ENCODE results near the gene EPSTI1. TPM values are rescaled to one million over a fixed set of nuclear protein-coding genes. Genes with fewer than 3 reads are reported as not detected.
"Not testable (repeated sequence)": the region's sequence is repeated elsewhere in the genome, so short reads cannot be mapped to it uniquely, and the experiment has no call there.

EPSTI1 gene
- polyA plus RNA-seq, 4 donors, result 11.8 to 13.4 (median 13.0) TPM

DNA sequence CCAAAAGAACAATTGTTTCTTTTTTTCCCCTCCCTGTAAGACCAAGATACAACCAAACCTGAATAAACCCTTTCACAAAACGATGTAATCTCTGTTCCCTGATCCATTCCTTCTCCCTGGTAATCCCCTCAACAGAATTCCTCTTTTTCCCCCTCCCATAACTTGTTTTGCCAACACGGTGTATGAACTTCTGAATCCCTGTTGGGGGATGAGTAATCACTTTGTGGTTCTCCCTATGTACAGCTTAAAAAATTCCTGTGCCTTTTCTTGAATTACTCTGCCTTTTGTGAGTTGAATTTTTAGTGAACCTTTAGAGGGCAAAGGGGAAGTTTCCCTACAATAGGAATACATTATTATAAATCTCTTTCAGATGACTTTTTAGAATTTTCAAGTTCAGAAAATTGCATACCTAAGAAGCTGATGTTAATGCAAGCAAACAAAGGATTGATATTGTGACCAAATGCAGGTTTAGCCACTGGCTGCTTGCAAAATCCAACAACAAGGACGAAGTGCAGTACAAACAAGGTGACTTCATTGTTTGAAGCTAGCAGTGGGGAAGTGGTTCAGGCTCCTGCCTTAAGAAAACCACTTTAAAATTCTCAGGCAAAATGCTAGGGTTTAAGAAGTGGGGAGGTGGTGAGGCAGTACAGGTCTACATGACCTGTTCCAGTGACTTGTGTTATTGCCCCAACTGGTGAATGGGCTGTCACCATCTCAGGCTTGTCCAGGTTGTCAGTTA is 15.0 kb upstream of the EPSTI1 start:
- DNase-seq (ENCODE audit: low read depth in 4 of 4, low spot score in 3 of 4), result no peak

GRCh38 chr13:43005460-43006236 is 13.6 kb upstream of the EPSTI1 start:
- no peak for DNase-seq (ENCODE audit: low read depth in 4 of 4, low spot score in 3 of 4)

DNA sequence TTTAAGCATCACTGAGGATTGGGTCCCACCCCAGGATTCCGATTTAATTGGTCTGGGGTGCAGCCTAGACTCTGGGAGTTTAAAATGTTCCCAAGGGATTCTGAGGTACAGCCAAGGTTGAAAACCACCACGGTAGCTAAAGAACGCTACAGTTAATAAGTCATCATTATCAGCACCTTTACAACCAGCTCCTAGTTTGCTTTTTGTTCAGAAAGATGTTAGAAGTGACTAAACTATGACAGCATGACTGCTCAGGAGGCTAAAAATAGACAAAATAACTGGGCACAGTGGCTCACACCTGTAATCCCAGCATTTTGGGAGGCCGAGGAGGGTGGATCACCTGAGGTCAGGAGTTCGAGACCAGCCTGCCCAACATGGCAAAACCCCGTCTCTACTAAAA is 11.7 kb upstream of the EPSTI1 start:
- DNase-seq (ENCODE audit: low read depth in 4 of 4, low spot score in 3 of 4), result no peak

DNA sequence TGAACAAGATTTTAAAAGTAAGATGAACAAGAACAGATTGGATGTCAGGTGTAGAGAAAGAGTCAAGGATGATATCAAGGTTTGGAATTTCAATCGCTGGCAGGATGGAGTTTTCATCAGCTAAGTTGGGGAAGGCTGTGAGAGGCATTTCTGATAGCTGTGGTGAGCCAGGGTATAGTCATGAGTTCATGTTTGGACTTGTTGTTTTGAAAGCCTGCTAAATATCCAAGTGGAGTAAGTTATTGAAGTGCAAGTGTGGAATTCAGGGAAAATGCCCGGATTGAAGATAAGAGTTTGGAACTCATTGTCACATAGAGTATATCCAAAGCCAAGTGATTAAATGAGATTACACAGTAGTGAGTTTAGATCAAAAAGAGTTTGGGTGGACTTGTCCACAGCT is 11.0 kb upstream of the EPSTI1 start:
- no peak for DNase-seq (ENCODE audit: low read depth in 4 of 4, low spot score in 3 of 4)

DNA sequence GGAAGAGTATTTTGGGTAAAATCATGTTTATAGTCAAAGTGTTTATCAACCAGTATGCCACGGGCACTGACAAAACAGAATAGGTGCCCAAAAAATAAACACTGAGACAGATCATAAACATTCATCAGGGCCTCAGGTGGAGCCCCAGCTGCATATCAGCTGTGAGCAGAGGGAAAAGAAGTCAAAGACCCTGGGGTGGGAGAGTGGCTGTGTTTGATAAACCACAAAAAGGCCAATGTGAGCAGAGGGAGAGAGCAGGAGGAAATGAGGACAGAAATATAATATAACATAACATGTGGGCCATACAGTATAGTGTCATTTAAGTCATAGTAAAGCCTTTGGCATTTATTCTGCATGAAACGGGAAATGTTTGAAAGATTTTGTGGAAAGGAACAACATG is 10.0 kb upstream of the EPSTI1 start:
- no peak for DNase-seq (ENCODE audit: low read depth in 4 of 4, low spot score in 3 of 4)

- DNase-seq (ENCODE audit: low read depth in 4 of 4, low spot score in 3 of 4), result no peak
Measured at GRCh38 chr13:43000676-43001075, 8.6 kb upstream of the EPSTI1 start.

DNA sequence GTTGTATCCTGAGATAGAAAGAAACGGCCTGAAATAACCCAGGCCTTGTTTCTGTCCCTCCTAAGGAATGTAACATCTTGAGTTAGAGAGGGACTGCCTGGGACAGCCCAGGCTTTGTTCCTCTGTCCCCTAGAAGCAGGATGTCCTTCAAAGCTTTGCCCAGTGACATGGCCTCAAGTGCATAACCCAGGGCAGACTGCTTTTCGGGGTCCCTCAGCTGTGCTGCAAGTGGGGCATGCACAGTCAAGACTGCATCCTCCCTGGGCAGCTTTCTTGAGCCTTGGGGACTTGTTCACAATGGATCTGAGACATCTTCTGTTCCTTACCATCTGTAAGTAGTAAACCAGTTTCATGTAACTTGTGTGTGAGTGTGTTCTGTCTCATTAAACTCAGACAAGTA is 7.5 kb upstream of the EPSTI1 start:
- DNase-seq (ENCODE audit: low read depth in 4 of 4, low spot score in 3 of 4), result no peak

DNA sequence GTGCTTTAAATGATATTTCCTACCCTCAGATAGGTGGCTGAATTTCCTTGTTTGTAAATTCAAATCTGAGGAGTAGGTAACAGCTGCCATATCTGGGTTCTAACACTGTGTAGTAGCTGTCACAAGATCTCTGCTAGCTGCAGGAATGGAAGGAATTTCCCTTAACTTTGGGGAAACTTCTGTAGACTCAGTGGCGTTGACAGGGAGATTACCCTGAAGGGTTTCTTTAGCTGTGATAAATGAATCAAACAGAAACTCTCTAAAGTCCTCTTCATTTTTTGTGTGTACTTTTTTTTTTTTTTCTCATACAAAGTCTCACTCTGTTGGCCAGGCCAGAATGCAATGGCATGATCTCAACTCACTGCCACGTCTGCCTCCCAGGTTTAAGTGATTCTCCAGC is 5.3 kb upstream of the EPSTI1 start:
- DNase-seq (ENCODE audit: low read depth in 4 of 4, low spot score in 3 of 4), result no peak

GRCh38 chr13:42996584-42996983 is 4.5 kb upstream of the EPSTI1 start:
- DNase-seq (ENCODE audit: low read depth in 4 of 4, low spot score in 3 of 4), result no peak

- no peak for DNase-seq (ENCODE audit: low read depth in 4 of 4, low spot score in 3 of 4)
Measured at GRCh38 chr13:42994878-42995277, 2.8 kb upstream of the EPSTI1 start.

DNA sequence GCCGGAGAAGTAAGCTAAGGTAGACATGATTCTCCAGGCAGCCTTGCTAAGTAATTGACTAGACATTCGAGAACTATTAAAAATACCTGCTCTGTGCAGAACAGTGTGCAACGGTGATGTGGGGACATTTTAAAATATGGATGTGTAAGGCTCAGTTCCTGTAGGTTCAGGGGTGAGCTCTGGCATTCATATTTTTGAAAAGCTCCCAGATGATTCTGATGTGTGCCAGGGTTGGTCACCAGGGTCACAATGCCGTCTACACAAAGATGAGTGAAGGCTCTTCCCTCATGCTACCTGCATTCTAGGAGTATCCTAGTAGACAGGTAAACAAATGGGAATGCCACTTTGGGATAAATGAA is 702 bp upstream of the EPSTI1 start:
- DNase-seq (ENCODE audit: low read depth in 4 of 4, low spot score in 3 of 4), result no peak

GRCh38 chr13:42991233-42991897 is 676 bp downstream of the EPSTI1 start:
- not testable (repeated sequence) for DNase-seq (ENCODE audit: low read depth in 4 of 4, low spot score in 3 of 4)

DNA sequence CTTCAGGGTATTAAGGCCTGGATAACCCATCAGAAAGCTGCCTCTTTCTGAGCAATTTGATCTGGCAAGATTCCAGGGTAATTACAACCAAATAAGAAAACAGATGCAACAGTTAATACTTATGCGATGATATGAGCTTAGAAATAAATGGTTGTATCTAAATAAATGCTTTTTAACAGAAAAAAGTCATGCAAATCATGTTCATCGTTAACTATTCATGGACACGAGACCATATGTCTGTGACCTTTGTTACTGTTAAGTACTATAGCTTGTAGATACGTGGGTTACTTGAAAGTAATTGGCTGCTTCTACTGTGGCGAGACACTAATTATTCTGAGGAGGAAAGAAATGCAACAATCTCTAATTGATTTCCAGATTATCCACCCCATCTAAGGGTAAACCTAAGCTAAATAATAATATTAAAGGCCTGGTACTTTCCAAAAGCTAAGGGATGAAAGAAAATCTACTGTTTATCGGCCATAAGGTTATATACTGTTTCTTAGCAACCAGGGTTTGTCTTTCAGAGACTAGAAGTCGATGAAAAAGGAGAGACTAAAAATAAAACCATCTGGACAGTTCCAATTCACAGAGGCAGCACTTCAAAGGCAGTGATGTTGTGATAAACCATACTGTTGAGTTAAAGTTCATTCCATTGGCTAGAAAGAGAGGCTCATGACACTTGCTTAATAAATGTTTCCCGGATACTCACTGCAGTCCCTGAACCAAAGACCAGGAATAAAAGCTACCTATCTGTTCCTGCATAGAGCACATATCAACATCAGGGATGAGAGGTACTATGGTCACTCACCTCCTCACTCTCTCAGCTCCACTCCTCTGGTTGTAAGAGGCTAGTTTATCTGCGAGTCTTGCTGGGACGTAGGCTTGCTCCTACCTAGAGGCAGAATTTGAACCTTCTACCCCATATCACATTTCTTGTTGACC is 1.5 kb downstream of the EPSTI1 start:
- no peak for DNase-seq (ENCODE audit: low read depth in 4 of 4, low spot score in 3 of 4)

GRCh38 chr13:42986176-42986574 is 5.9 kb downstream of the EPSTI1 start:
- DNase-seq (ENCODE audit: low read depth in 4 of 4, low spot score in 3 of 4), result no peak

- no peak for DNase-seq (ENCODE audit: low read depth in 4 of 4, low spot score in 3 of 4)
Measured at GRCh38 chr13:42985312-42986175, 6.5 kb downstream of the EPSTI1 start.

DNA sequence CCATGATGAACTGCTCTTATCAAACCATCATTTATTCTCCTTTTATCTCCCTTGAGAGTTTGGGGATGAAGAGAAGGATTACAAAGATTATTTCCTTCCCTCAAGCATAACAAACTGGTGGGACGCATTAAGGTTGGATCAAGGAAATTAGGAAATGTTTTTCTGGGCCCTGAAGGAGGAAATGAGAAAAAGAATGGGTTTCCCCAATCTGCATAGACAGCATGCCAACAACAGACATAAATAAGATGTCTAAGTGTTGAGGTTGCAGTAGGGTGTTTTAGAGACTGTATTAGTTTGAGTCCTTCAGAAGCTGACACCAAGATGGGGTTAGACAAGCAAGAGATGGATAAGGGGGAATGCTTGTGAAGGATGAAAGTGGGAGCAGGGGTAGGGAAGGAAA is 7.3 kb downstream of the EPSTI1 start:
- no peak for DNase-seq (ENCODE audit: low read depth in 4 of 4, low spot score in 3 of 4)

- DNase-seq (ENCODE audit: low read depth in 4 of 4, low spot score in 3 of 4), result no peak
Measured at GRCh38 chr13:42984026-42984425, 8.0 kb downstream of the EPSTI1 start.

GRCh38 chr13:42981853-42982252 is 10.2 kb downstream of the EPSTI1 start:
- no peak for DNase-seq (ENCODE audit: low read depth in 4 of 4, low spot score in 3 of 4)

GRCh38 chr13:42981317-42981716 is 10.7 kb downstream of the EPSTI1 start:
- no peak for DNase-seq (ENCODE audit: low read depth in 4 of 4, low spot score in 3 of 4)

GRCh38 chr13:42977219-42977659 is 14.8 kb downstream of the EPSTI1 start:
- DNase-seq (ENCODE audit: low read depth in 4 of 4, low spot score in 3 of 4), result no peak
